GM12878 (cell line): ENCODE data around the gene CDH2.

ENCODE experiments used
- BCL3 ChIP-seq: IDR thresholded peaks from 2 replicates; pipeline ENCODE4 v1.6.1; 2011; ENCODE audit warnings: borderline replicate concordance, low read depth, mild to moderate bottlenecking, moderate library complexity, low read length; ENCODE audit not compliant: insufficient read depth, poor library complexity, severe bottlenecking
- CTCF ChIP-seq, 3 experiments: IDR thresholded peaks in 2 of 3; conservative IDR thresholded peaks in 1 of 3; 2 replicates each; pipeline ENCODE4 v1.5.1; 2011; ENCODE audit warnings: low read depth in 3 of 3, low read length in 3 of 3, mild to moderate bottlenecking in 3 of 3, control low read depth in 2 of 3, moderate library complexity in 2 of 3, inconsistent platforms in 1 of 3, mixed read lengths in 1 of 3; ENCODE audit not compliant: control insufficient read depth in 2 of 3, insufficient read depth in 1 of 3; ENCODE audit errors: extremely low read depth in 1 of 3
- EZH2 ChIP-seq: IDR thresholded peaks from 2 replicates; pipeline ENCODE4 v1.6.1; 2012; ENCODE audit warnings: low read depth, mild to moderate bottlenecking, control low read depth, inconsistent platforms, low read length, borderline replicate concordance; ENCODE audit not compliant: control insufficient read depth
- MEF2A ChIP-seq: IDR thresholded peaks from 2 replicates; pipeline ENCODE4 v1.6.1; 2011; ENCODE audit warnings: low read depth, mild to moderate bottlenecking, low read length, moderate library complexity; ENCODE audit not compliant: insufficient read depth
- MXI1 ChIP-seq: fragments of 150-350 bp; IDR thresholded peaks from 2 replicates; pipeline ENCODE4 v1.6.1; 2011; ENCODE audit warnings: low read depth, mild to moderate bottlenecking, inconsistent platforms, low read length, improper control_type of control experiment
- NFYB ChIP-seq: IDR thresholded peaks from 2 replicates; pipeline ENCODE4 v1.6.1; 2011; ENCODE audit warnings: low read depth, mild to moderate bottlenecking, low read length, improper control_type of control experiment, moderate library complexity; ENCODE audit not compliant: insufficient read depth
- SUZ12 ChIP-seq: fragments of 200-600 bp; sonication (generic); IDR thresholded peaks from one replicate; pipeline ENCODE4 v1.6.1; 2018; ENCODE audit warnings: antibody characterized with exemption, mild to moderate bottlenecking; ENCODE audit not compliant: unreplicated experiment
- USF2 ChIP-seq: IDR thresholded peaks from 2 replicates; pipeline ENCODE4 v1.6.1; 2011; ENCODE audit warnings: low read depth, low read length, improper control_type of control experiment, borderline replicate concordance
- YBX1 ChIP-seq: fragments of 450-650 bp; IDR thresholded peaks from 2 replicates; pipeline ENCODE4 v1.6.1; 2016; ENCODE audit warnings: antibody characterized with exemption

- TF ChIP-seq CTCF (IDR thresholded peaks at IDR 0.05 in 2 of 3, conservative IDR thresholded peaks at IDR 0.05 in 1 of 3; ENCODE audit: control insufficient read depth in 2 of 3, extremely low read depth in 1 of 3, insufficient read depth in 1 of 3, low read depth in 3 of 3, low read length in 3 of 3): no peak
- TF ChIP-seq YBX1: no peak
- no peak for TF ChIP-seq BCL3
- no peak for TF ChIP-seq USF2
- TF ChIP-seq EZH2: no peak
- TF ChIP-seq MEF2A: no peak
- TF ChIP-seq SUZ12: no peak
- TF ChIP-seq NFYB: no peak
- no peak for TF ChIP-seq MXI1
These were observed 24.1 kb upstream of the CDH2 start for GRCh38 chr18:28201056-28201455.
